NCI-H446 treated with DMSO at 0.1 percent for 48 hours (cell line): Measurements from ENCODE around the gene LNPEP.
"Not testable (repeated sequence)": the region's sequence is repeated elsewhere in the genome, so short reads cannot be mapped to it uniquely, and the experiment has no call there.

Experiments used
- DNase-seq: peaks from one replicate; lab custom pipeline; 2025; lab: John Stamatoyannopoulos, UW

Gene LNPEP

GRCh38 chr5:96930058-96930457, 5.8 kb upstream of the LNPEP start:
- no peak for DNase-seq

- no peak for DNase-seq
Observed at GRCh38 chr5:96930589-96930988, 5.3 kb upstream of the LNPEP start.

GRCh38 chr5:96931037-96931436, 4.8 kb upstream of the LNPEP start:
- not testable (repeated sequence) for DNase-seq

- peak; percentile 17 for DNase-seq
Observed at GRCh38 chr5:96931605-96932004, 4.3 kb upstream of the LNPEP start.

- no peak for DNase-seq
Observed at GRCh38 chr5:96932026-96932425, 3.9 kb upstream of the LNPEP start.

- peak; percentile 79 for DNase-seq
Observed at GRCh38 chr5:96933764-96934707, 1.8 kb upstream of the LNPEP start.

- peak; percentile 94 for DNase-seq
Observed at GRCh38 chr5:96934708-96935558, 947 bp upstream of the LNPEP start.

GRCh38 chr5:96936431-96937320, 796 bp downstream of the LNPEP start:
- DNase-seq = no peak

- no peak for DNase-seq
Observed at GRCh38 chr5:96940586-96940985, 4.7 kb downstream of the LNPEP start.

GRCh38 chr5:96941140-96941539, 5.3 kb downstream of the LNPEP start:
- DNase-seq = no peak

GRCh38 chr5:96942078-96942477, 6.2 kb downstream of the LNPEP start:
- DNase-seq = no peak

- DNase-seq = no peak
Observed at GRCh38 chr5:96942911-96943310, 7.0 kb downstream of the LNPEP start.

GRCh38 chr5:96943799-96944198, 7.9 kb downstream of the LNPEP start:
- DNase-seq = no peak

GRCh38 chr5:96945144-96945897, 9.4 kb downstream of the LNPEP start:
- no peak for DNase-seq

- no peak for DNase-seq
Observed at GRCh38 chr5:96946381-96946780, 10.5 kb downstream of the LNPEP start.

GRCh38 chr5:96952118-96952750, 16.4 kb downstream of the LNPEP start:
- no peak for DNase-seq

GRCh38 chr5:96952974-96953730, 17.3 kb downstream of the LNPEP start:
- DNase-seq = no peak

GRCh38 chr5:96957254-96958049, 21.6 kb downstream of the LNPEP start:
- DNase-seq = no peak

GRCh38 chr5:96958977-96959376, 23.1 kb downstream of the LNPEP start:
- DNase-seq = no peak
